CD4-positive, alpha-beta T cell treated with Interleukin-4 for 4 hours (primary cell): ENCODE results near the gene SRGN.
"Not testable (repeated sequence)": the region's sequence is repeated elsewhere in the genome, so short reads cannot be mapped to it uniquely, and the experiment has no call there.

Experiments
- DNase-seq: peaks from one replicate; pipeline ENCODE4 v3.0.0-alpha.2; 2020

Gene SRGN, protein sequence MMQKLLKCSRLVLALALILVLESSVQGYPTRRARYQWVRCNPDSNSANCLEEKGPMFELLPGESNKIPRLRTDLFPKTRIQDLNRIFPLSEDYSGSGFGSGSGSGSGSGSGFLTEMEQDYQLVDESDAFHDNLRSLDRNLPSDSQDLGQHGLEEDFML

DNA sequence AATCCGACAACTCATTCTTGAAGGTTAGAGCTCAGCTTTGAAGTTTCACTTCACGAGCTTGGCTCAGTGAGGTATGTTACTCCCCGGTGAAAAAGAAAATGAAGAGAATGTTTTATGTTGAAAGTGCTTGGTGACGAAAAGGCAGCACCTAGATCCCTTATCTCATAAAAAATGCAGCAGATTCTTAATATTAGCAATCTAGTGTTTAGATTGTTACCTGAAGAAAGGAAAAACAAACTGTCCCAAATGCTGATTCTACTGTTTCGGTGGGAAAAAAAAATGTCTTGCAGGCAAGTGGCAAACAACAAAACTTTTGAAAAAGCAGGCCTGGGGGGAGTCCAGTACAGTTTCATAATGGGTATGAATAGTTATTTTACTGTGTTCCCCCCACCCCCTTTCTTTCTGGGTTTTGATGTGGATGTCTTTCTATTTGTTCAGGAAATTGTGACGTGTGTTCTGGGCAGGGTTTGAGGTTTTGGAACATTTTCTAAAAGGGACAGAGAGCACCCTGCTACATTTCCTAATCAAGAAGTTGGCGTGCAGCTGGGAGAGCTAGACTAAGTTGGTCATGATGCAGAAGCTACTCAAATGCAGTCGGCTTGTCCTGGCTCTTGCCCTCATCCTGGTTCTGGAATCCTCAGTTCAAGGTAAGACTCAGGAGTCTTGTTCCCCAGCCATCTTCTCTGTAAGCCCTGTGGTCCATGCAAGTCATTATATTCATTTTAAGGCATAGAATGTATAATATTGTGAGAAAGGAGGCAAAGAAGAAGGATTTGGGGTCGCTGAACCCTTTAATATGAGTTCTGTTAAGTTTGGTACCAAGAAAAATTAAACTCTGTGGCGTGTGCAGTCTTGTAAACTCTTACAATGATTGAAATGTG is at the start of gene SRGN:
Gene SRGN (plus strand): TSS at position 514 of the 881 bp plus-strand sequence. CDS start 55 bp downstream, at position 569.
- peak; percentile 89 for DNase-seq

DNA sequence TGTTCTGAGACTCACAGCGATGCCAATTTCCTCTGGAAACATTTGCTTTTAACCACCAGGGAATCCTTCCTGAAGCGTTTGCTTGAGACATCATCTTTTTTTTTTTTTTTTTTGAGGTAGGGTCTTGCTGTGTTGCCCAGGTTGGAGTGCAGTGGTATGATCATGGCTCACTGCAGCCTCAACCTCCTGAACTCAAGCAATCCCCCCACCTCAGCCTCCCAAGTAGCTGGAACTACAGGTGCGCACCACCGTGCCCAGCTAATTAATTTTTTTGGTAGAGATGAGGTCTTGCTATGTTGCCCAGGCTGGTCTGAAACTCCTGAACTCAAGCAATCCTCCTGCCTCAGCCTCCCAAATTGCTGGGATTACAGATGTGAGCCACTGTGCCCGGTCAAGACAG is 47.0 kb upstream of the SRGN start:
- DNase-seq: not testable (repeated sequence)

DNA sequence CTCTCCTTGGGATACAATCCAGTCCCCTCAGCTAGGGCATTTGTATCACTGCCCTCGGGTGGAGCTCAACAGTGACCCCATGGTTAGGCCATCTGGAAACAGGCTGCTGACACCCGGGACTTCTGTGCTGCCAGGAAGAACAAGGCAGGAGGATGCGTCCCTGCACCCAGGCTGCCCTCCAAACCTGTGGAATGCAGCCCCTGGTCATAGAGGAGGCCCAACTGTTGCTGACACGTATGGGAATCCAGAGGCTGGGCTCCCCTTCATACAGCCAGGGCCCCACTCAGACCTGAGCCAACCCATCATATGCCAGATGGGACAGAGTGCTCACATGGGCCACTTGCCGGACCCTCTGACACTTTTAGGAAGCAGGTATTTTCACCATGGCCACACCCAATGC is 45.5 kb upstream of the SRGN start:
- no peak for DNase-seq

DNA sequence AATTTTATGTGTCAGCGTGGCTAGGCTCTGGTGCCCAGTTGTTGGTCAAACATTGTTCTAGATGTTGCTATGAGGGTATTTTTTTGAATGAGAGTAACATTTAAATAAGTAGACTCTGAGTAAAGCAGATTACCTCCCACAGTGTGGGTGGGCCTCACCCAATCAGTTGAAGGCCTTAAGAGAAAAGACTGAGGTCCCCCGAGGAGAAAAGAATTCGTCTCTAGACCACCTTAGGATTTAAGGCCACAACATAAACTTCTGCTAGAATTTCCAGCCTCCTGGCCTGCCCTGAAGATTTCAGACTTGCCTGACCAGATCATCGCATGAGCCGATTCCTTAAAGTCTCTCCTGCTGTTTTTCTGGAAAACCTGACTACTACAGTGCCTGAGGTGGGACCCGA is 45.1 kb upstream of the SRGN start:
- DNase-seq: no peak

DNA sequence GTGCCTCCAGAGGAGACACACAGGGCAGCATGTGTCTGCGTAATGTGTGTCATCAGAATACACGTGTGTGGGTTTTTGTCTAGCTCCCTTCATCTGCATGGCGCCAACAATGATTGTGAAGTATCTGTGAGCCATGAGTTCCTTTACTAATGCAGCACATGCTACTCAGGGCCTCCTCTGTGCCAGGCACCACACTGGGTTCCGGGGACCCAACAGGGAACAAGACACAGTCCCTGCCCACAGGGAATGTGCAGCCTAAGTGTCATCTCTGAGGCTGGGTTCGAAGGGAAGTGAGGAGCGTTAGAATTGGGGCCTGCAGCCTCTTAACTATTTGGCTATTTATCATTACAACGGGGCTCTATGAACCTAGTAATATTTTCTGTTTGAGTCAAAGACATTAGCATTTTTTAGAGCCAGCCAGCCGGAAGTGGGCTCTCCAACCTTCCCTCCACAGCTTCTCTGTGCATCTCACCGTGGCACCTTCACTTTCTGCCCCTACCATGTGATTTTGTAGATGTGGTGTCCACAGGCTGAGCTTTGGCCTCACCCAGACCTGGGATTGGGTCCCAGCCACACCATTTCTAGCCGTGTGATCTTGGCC is 43.9 kb upstream of the SRGN start:
- DNase-seq: peak; percentile 44

DNA sequence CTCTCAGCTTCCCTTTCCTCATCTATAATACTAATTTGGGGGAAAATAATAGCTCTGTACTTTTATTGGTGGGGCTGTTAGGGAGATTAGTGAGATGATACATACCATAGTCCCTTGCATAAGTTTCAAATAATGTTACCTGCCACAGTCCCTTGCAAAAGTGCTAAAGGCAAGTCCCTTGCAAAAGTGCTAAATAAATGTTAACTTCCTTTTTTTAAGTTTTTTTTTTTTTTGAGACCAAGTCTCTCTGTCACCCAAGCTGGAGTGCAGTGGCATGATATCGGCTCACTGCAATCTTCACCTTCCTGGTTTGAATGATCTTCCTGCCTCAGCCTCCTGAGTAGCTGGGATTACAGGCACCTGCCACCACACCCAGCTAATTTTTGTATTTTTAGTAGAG is 43.4 kb upstream of the SRGN start:
- no peak for DNase-seq

DNA sequence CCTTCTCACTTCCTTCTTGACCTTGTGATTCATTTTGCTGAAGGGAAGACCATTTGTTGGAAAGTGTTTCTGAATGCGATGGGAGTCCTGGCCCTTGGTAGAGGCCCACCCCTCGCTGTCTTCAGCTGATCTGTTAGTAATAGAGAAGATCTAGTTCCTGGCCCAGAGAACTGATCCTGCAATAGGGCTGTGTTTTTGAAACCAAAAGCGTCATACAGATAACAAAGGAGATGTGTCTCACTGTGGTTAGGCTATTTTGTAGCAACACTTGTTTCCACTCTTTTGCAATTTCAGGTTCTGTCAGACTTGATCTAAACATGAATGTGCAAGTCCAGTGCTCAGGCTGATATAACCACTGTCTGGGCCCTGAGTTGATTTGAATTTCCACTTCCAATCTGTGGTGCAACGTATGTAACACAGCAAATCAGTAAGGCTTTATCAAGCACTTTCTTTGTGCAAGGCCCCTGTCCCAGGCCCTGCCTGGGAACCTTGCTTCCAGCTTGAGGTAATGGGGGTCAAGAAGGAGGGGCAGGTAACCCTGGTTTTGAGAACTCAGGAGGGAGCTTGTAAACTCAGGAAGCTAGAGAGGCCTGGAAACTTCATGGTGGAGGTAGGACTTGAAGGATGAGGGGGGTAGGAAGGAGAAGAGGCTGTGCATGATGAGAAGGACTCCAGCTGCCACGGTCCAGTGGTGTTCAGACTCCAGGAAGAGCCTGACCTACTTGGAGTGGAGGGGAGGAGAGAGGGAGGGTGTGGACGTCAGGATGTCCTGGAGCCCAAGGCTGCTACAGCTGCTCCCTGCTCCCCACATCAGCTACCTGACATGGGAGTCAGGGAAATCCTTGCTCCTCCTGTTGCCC is 42.2 kb upstream of the SRGN start:
- DNase-seq: peak; percentile 79

DNA sequence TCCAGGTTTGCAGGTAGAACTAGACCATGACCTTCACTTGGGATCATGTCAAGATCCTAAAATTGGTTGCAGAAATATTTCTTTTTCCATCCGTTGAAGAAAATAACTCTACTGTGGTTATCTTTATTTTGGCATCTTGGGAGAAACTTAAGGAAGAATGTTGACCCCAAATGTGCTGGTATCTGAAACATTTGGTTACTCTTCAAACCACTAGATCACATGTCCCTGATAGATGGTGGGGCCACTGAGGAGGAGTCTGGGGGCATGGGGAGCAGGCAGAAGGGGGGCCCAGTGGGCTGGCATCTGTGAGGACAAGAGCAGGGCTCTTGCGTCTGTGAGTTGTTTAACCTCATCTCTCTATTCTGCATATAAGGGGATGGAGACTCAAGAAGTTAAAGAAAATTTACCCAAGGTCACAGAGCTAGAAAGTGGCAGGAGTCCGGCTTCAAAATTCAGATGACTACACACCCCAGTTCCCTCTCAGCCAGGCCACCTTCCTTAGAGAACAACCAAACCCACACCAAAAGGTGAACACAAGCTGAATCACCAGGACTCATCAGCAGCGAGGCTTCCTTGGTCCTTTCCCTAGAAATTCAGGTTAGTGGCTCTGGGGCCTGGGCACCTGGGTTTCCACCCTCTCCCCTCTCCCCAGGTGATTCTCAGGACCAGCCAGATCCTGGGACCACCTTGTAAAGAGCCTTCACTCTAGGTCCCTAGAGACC is 40.6 kb upstream of the SRGN start:
- no peak for DNase-seq

DNA sequence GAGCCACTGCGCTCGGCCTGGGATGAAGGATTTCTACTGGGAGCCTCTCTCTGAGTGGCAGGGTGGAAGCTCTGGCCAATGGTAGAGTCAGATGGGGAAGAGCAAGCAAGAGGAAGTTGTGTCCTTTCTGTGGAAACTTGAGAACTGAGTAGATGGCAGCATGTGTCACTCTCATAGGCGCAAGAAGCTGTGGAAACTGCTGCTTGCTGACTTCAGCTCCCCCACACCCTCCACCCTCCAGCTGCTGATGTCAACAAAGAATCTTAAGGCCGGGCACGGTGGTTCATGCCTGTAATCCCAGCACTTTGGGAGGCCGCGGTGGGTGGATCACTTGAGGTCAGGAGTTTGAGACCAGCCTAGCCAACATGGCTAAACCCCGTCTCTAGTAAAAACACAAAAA is 39.8 kb upstream of the SRGN start:
- peak; percentile 40 for DNase-seq

DNA sequence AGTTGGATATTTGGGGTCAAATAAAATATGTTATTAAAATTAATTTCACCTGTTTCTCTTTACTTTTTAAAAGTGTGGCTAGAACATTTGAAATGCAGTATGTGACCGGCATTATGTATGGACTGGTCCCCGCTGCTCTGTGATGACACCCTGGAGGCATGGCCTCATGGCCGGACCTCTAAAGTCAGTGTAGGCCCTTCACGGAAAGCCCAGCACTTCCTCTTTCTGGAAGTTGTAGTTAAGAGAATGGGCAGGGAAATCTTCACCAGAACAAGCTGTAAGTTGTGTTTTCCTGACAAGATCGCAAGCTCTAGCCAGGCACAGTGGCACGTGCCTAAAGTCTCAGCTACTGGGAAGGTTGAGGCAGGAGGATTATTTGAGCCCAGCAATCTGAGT is 38.3 kb upstream of the SRGN start:
- no peak for DNase-seq

DNA sequence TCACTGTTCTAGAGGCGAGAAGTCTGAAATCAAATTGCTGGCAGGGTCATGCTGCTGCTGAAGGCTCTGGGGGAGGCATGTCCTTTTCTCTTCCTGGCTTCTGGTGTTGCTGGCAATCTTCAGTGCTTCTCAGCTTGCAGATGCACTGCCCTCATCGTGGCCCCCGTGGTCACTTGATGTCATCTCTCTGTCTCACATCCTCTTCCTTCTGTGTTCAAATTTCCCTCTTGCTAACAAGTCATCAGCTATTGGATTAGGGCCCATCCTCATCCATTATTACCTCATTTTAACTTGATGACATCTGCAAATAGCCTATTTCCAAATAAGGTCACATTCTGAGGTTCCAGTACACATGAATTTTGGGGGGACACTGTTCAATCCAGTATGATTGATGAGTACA is 36.6 kb upstream of the SRGN start:
- no peak for DNase-seq

DNA sequence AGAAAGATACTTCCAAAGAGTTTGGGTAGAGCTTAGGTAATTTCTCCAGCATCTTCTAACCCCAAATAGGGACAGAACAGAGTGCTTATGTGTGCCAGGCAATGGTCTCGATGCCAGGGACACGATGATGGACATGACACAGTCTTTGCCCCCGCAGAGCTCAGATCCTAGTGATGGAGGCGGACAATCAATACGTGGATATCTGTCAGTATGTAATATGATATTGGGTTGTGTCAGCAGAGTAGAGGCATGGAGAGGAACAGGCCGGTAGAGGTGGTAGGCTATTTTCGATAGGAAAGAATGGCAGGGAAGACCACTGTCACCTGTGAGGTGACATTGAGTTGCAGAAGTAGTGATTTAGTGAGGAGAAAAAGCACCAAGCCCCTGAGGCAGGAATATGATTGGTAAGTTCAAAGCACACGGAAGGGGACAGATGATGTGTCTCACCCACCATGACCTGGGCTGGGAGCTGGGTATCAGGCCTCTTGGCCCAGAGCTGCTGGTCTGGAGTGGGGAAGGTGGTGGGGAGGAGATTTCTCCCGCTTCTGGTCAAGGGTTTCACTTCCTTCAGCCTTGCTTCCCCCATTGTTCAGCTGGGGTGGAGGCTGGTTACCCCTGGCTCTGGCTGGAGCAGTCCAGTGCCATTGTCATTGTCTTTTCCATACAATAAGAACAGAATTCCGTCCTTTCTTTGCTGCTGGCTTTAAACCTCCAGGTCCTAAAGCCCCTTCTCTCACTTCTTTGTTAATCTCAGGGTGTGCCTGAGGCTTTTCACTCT is 36.0 kb upstream of the SRGN start:
- DNase-seq: no peak

DNA sequence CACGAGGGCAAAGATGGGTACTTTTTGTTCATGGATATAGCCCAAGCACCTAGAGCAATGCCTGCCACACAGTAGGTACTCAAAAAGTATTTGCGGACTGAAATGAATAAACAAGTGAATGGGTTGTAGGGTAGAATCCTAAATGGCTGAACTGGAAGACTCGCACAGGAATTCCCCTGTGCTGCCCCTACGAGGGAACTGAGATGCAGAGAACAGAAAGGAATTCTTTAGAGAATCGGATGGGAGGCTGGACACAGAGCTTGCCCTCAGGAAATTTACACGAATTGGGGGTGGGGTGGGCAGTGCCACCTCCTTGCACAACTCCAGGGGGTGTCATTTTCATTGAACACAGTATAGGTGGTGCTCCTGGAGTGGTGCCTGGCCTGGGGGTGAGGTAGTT is 35.2 kb upstream of the SRGN start:
- DNase-seq: no peak

DNA sequence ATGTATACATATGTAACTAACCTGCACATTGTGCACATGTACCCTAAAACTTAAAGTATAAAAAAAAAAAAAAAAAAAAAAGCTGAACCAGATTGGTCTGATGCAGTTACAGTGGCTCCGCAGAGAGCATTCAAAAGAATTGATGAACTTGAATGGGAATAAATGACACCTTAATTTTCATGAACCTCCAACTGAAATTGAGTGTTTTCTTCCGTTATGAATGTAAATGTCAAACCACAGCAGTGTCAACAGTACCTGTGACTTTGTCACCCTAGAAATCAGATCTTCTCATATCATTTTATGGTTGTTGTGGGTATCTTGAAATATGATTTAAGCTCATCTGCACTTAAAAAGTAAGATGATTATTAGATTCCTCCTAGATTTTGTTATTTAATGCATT is 32.7 kb upstream of the SRGN start:
- peak; percentile 39 for DNase-seq

DNA sequence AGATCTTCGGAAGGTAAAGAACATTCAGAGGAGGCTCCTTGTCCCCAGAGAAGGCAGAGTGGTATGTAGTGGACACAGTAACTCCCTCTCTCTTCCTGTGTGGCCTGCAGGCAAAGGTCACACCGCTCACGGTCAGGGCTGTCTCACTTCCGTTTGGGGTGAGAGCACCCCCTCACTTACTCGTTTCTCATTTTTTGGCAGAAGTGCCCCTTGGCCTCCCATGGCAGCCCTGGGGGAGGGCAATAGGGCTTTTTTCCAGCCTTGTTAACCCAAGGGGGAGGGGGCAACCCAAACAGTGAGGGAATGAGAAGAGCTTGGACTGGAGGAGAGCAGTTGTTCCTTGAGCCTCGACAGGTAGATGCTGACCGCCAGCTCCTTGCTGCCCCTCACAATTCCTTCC is 31.8 kb upstream of the SRGN start:
- DNase-seq: no peak

DNA sequence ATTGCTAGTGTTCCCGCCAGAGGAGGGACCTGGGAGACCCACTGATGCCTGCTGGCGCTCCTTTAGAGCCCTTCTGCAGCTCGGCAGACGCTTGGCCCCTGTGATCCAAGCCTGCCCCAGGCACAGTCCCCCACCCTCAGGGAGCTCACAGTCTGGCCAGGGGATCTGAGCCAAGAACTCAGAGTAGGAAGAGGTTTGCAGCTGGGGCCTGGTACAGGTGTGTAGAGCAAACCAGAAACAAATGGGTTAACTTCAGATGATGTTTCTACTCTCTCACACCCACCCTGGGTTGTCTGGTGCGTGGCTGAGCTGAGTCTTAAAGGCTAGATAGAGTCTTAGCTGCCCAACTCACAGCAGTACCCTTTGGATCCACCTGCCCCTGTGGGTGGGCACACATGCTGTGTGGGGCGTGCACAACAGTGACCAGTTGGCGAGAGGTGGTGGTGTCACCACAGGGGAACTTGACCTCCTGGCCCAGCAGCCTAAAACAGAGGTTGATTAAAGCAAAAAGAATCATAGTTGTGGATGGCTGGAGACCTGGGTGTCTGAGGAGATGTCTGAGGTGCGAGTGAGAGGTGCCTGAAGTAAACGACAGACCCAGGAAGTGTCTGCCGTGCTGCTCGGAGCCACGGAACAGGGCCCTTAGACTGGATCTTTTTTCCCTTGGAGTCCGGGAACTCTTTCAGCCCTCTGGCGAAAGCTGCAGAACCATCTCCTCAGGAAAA is 31.2 kb upstream of the SRGN start:
- DNase-seq: no peak

DNA sequence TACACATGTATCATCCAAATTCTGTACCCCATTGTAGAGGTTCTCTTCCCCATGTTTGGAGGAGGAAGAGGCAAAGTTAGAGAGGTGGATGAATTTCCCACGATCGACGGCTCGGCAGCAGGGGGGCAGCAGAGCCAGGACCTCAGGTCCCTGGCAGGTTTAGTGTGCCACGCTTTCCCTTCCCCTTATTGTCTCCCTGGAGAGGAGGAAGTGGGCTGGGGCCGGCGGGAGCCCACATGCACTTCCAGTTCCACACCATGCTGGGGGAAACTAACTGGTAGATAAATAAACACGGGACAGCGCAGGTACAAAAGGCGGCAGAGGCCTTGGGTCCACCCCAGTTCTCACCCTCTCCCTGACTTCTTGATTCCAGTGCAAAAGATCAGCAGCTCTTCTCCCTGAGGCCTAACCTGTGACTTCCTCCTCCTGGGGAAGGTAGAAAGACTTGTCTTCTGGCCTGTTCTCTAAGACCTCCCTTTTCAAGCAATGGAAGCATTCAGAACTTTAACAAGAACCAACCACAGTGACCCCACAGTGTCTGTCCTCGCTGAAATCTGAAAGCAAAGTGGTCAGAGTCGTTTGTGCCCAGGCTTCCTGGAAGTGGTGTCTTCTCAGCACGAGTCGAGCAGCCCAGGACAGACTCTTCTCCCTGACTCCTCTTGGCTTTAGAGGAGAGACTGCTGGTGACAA is 30.5 kb upstream of the SRGN start:
- no peak for DNase-seq

DNA sequence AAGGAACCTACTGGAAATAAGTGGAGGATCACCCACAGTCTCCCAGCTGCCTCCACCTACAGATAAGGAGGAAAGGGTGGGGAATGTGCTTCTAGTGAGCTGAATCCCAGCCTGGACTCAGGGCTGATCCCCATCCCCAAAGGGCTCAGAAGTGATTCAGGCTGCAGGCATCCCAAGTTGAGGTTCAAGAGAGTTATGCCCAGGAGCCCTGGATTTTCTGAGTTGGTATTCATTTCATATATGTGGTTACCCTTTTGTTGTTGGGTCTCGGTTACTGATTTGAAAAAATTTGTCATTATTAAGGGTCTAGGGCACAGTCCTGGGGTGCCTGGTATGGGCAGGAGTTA is 30.0 kb upstream of the SRGN start:
- DNase-seq: no peak

DNA sequence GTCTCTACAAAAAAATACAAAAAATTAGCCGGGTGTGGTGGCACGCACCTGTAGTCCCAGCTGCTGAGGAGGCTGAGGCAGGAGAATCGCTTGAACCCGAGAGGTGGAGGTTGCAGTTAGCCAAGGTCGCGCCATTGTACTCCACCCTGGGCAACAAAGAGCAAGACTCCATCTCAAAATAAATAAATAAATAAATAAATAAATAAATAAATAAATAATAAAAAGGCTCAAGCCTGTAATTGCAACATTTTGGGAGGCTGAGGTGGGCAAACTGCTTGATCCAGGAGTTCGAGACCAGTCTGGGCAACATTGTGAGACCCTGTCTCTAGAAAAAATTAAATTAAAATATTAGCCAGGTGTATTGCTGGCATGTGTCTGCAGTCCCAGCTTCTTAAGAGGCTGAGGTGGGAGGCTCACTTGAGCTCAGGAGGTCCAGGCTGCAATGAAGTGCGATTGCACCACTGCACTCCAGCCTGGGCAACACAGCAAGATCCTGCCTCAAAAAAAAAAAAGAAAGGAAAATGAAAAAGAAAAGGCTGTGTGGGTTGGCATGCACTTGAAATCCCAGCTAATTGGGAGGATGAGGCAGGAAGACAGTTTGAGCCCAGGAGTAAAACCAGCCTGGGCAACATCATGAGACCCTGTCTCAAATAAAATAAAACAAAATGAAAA is 27.6 kb upstream of the SRGN start:
- no peak for DNase-seq
